ENCODE results near the gene PGGHG. TPM values are rescaled to one million over a fixed set of nuclear protein-coding genes. Genes with fewer than 3 reads are reported as not detected.
"Not testable (repeated sequence)": the region's sequence is repeated elsewhere in the genome, so short reads cannot be mapped to it uniquely, and the experiment has no call there.

Gene PGGHG
- total and polyA plus RNA-seq, 7 donors = 2.7 to 8.6 (median 4.0) TPM

GRCh38 chr11:266676-267439, 22.1 kb upstream of the PGGHG start:
- Histone ChIP-seq H3K4me1 (no peaks in the 10 kb centered on the region), H3K27ac (no peak overlapping the region), H3K27me3 (ENCODE audit: insufficient read depth in 3 of 3, low read length in 2 of 3) (peaks cover 0 to 24% (median 0%) of the 10 kb centered on the region in 3 donors), H3K4me3 (no peak overlapping the region), H3K36me3 (ENCODE audit: insufficient read depth in 1 of 2, low read depth in 1 of 2) (no peaks in the 10 kb centered on the region), H3K9me3 (peaks cover 3% of the 10 kb centered on the region)
- WGBS, 3 donors = 81 to 91% (median 86%) methylated on average over 4 to 5 of the region's 13 CpGs
- ATAC-seq (no peak), DNase-seq (no peak)
- TF ChIP-seq, protein P1, sequence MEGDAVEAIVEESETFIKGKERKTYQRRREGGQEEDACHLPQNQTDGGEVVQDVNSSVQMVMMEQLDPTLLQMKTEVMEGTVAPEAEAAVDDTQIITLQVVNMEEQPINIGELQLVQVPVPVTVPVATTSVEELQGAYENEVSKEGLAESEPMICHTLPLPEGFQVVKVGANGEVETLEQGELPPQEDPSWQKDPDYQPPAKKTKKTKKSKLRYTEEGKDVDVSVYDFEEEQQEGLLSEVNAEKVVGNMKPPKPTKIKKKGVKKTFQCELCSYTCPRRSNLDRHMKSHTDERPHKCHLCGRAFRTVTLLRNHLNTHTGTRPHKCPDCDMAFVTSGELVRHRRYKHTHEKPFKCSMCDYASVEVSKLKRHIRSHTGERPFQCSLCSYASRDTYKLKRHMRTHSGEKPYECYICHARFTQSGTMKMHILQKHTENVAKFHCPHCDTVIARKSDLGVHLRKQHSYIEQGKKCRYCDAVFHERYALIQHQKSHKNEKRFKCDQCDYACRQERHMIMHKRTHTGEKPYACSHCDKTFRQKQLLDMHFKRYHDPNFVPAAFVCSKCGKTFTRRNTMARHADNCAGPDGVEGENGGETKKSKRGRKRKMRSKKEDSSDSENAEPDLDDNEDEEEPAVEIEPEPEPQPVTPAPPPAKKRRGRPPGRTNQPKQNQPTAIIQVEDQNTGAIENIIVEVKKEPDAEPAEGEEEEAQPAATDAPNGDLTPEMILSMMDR (IDR thresholded peaks at IDR 0.05) = no peak
- intact Hi-C loops (cut with DNase I) = no loop called here

- Histone ChIP-seq H3K27ac (peak overlapping the region; percentile 23), H3K9me3 (peaks cover 3% of the 10 kb centered on the region), H3K4me3 (peak overlapping the region; percentile 32), H3K27me3 (ENCODE audit: insufficient read depth in 3 of 3, low read length in 2 of 3) (peaks cover 0 to 25% (median 0%) of the 10 kb centered on the region in 3 donors), H3K36me3 (ENCODE audit: insufficient read depth in 1 of 2, low read depth in 1 of 2) (no peaks in the 10 kb centered on the region), H3K4me1 (no peaks in the 10 kb centered on the region)
- ATAC-seq (peak; percentile 11 to 42 (median 30)), DNase-seq (peak in 1 of 2 donors; percentile 51)
- TF ChIP-seq, protein P1 (IDR thresholded peaks at IDR 0.05) = no peak
- intact Hi-C loops (cut with DNase I) = no loop called here
- WGBS, 3 donors = 42 to 64% (median 57%) methylated on average over 16 to 17 of the region's 18 CpGs
Measured at GRCh38 chr11:267491-267994, 21.4 kb upstream of the PGGHG start.

DNA sequence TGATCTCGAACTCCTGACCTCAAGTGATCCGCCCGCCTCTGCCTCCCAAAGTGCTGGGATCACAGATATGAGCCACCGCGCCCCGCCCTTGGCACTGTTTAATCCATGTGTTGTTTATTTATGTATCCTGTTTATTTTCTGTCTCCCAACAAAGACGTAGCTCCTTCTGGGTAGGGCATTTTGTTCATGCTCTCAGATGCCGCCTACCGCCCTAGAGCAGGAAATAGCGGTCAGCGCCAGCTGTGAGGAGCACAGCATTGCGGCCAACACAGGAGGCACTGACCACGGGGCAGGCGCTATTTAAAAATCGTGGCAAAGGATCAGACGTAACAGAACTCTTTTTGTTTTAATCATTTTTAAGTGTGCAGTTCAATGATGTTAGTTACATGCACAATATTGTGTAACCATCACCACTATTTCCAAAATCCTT, 20.2 kb upstream of the PGGHG start:
- Histone ChIP-seq H3K27ac (peak overlapping the region; percentile 50), H3K27me3 (ENCODE audit: insufficient read depth in 3 of 3, low read length in 2 of 3) (peaks cover 0 to 25% (median 3%) of the 10 kb centered on the region in 3 donors), H3K4me3 (peak overlapping the region; percentile 21)
- H3K4me1 ChIP-seq; H3K36me3 ChIP-seq (ENCODE audit: insufficient read depth in 1 of 2, low read depth in 1 of 2); intact Hi-C loops (cut with DNase I); H3K9me3 ChIP-seq: not testable (repeated sequence)
- WGBS, 3 donors = 39 to 42% (median 41%) methylated on average over 16 of the region's 16 CpGs
- DNase-seq = peak in 1 of 2 donors; percentile 78
- ATAC-seq = peak; percentile 49 to 79 (median 72)

DNA sequence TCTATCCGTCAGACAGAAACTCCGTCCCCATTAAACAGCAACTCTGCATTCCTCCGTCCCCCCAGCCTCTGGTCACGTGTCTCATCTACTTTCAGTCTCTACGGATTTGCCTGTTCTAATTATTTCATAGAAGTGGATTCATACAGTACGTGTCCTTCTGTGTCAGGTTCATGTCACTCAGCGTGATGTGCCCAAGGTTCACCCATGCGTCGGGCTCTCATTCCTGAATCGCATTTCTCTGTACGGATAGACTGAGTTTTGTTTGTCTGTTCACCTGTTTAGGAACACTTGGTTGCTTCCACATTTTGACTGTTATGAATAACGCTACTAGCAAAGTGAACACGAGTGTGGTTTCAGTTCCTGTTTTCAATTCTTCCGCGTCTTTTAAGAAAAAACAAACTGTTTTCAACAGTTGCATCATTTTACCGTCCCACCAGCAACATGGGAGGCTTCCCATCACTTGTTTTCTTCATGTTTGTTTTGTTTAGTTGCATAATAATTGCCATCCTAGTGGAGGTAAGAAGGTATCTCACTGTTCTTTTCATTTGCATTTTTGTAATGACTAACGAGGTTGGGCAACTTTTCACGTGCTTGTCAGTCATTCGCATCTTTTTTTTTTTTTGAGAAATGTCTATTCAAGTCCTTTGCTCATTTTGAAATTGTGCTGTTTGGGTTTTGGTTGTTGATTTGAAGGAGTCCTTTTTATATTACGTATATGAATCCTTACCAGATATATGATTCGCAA, 19.6 kb upstream of the PGGHG start:
- Histone ChIP-seq H3K36me3 (ENCODE audit: insufficient read depth in 1 of 2, low read depth in 1 of 2) (no peaks in the 10 kb centered on the region), H3K4me3 (peak overlapping the region; percentile 21), H3K27me3 (ENCODE audit: insufficient read depth in 3 of 3, low read length in 2 of 3) (peaks cover 0 to 25% (median 3%) of the 10 kb centered on the region in 3 donors), H3K9me3 (peaks cover 3% of the 10 kb centered on the region), H3K4me1 (no peaks in the 10 kb centered on the region), H3K27ac (peak overlapping the region; percentile 50)
- DNase-seq (peak in 1 of 2 donors; percentile 51), ATAC-seq (peak in 2 of 4 donors; percentile 36 to 58)
- intact Hi-C loops (cut with DNase I) = no loop called here
- 46 to 49% (median 49%) methylated on average over 21 of the region's 21 CpGs for WGBS, 3 donors
- TF ChIP-seq, protein P1 (IDR thresholded peaks at IDR 0.05) = no peak

Measured in psoas muscle (tissue), 8 donors.